Mesodermal cell (in vitro differentiated cells): ENCODE results near the gene KLHL26.

Source experiments
- H3K27ac ChIP-seq: 2 replicates; pipeline ENCODE4 v1.7.0; 2013; ENCODE audit warnings: mild to moderate bottlenecking, low read depth, low read length, moderate library complexity; ENCODE audit not compliant: severe bottlenecking
- H3K36me3 ChIP-seq: 2 replicates; pipeline ENCODE4 v1.7.1; 2013; ENCODE audit warnings: mild to moderate bottlenecking, low read length, moderate library complexity; ENCODE audit not compliant: control insufficient read depth, insufficient read depth
- H3K4me1 ChIP-seq: one replicate; pipeline ENCODE4 v1.7.1; 2013; ENCODE audit warnings: mild to moderate bottlenecking, low read length; ENCODE audit not compliant: insufficient read depth, control insufficient read depth, poor library complexity, severe bottlenecking
- H3K4me3 ChIP-seq: 2 replicates; pipeline ENCODE4 v1.7.0; 2013; ENCODE audit warnings: low read length, control low read depth, mild to moderate bottlenecking; ENCODE audit not compliant: insufficient read depth, poor library complexity, severe bottlenecking; ENCODE audit errors: extremely low read depth
- H3K9me3 ChIP-seq: 2 replicates; pipeline ENCODE4 v1.7.1; 2013; ENCODE audit warnings: mild to moderate bottlenecking, low read length, moderate library complexity; ENCODE audit not compliant: control insufficient read depth
- WGBS, 2 experiments: methylation state at CpG; one replicate each; pipeline ENCODE4 v1.1.5; 2013; ENCODE audit warnings: missing lambda C conversion rate in 2 of 2; ENCODE audit not compliant: insufficient coverage in 2 of 2; 5-methylcytosine and 5-hydroxymethylcytosine counted together

KLHL26 gene

GRCh38 chr19:18650021-18650390 lies 13.2 kb downstream of the KLHL26 start:
- H3K4me3 ChIP-seq = no peak overlapping the region

GRCh38 chr19:18650468-18651041 lies 13.7 kb downstream of the KLHL26 start:
- peaks cover 42% of the 10 kb centered on the region for H3K4me1 ChIP-seq
- no peaks in the 10 kb centered on the region for H3K36me3 ChIP-seq

More at GRCh38 chr19:18650021-18650390, 13.2 kb downstream of the KLHL26 start:
- Histone ChIP-seq H3K4me1 (peaks cover 43% of the 10 kb centered on the region), H3K9me3 (no peaks in the 10 kb centered on the region), H3K36me3 (no peaks in the 10 kb centered on the region), H3K27ac (peak overlapping the region; percentile 94)
- 23 to 26% methylated on average over 16 to 17 of the region's 17 CpGs for WGBS, 2 experiments

GRCh38 chr19:18651300-18651699 lies 14.5 kb downstream of the KLHL26 start:
- peak overlapping the region; percentile 94 for H3K27ac ChIP-seq
- 100% methylated on average over 1 of the region's 1 CpG for WGBS, 2 experiments
- peaks cover 42% of the 10 kb centered on the region for H3K4me1 ChIP-seq

More at GRCh38 chr19:18650468-18651041, 13.7 kb downstream of the KLHL26 start:
- WGBS, 2 experiments = 46% methylated on average over 34 of the region's 34 CpGs
- Histone ChIP-seq H3K4me3 (no peak overlapping the region), H3K27ac (peak overlapping the region; percentile 94), H3K9me3 (no peaks in the 10 kb centered on the region)

GRCh38 chr19:18651733-18652132 lies 14.9 kb downstream of the KLHL26 start:
- Histone ChIP-seq H3K4me1 (peaks cover 43% of the 10 kb centered on the region), H3K36me3 (no peaks in the 10 kb centered on the region), H3K27ac (no peak overlapping the region), H3K4me3 (no peak overlapping the region), H3K9me3 (no peaks in the 10 kb centered on the region)
- WGBS, 2 experiments = 80% methylated on average over 6 of the region's 6 CpGs

More at GRCh38 chr19:18651300-18651699, 14.5 kb downstream of the KLHL26 start:
- Histone ChIP-seq H3K36me3 (no peaks in the 10 kb centered on the region), H3K4me3 (no peak overlapping the region), H3K9me3 (no peaks in the 10 kb centered on the region)

- Histone ChIP-seq H3K36me3 (no peaks in the 10 kb centered on the region), H3K27ac (no peak overlapping the region), H3K9me3 (no peaks in the 10 kb centered on the region), H3K4me3 (no peak overlapping the region), H3K4me1 (peaks cover 45% of the 10 kb centered on the region)
- 89 to 100% methylated on average over 1 of the region's 1 CpG for WGBS, 2 experiments
These were observed 17.0 kb downstream of the KLHL26 start for GRCh38 chr19:18653853-18654252.

- 94 to 99% methylated on average over 7 of the region's 7 CpGs for WGBS, 2 experiments
- no peak overlapping the region for H3K27ac ChIP-seq
- H3K4me3 ChIP-seq = no peak overlapping the region
- H3K9me3 ChIP-seq = no peaks in the 10 kb centered on the region
- no peaks in the 10 kb centered on the region for H3K36me3 ChIP-seq
- H3K4me1 ChIP-seq = peaks cover 45% of the 10 kb centered on the region
These were observed 17.6 kb downstream of the KLHL26 start for GRCh38 chr19:18654469-18654868.

- H3K4me1 ChIP-seq = peaks cover 47% of the 10 kb centered on the region
- WGBS, 2 experiments = 92 to 97% methylated on average over 12 to 13 of the region's 13 CpGs
- H3K27ac ChIP-seq = no peak overlapping the region
- H3K4me3 ChIP-seq = no peak overlapping the region
- H3K36me3 ChIP-seq = no peaks in the 10 kb centered on the region
- H3K9me3 ChIP-seq = no peaks in the 10 kb centered on the region
These were observed 18.5 kb downstream of the KLHL26 start for GRCh38 chr19:18655173-18655844.

- H3K4me1 ChIP-seq = peaks cover 47% of the 10 kb centered on the region
- no peak overlapping the region for H3K27ac ChIP-seq
- no peak overlapping the region for H3K4me3 ChIP-seq
- WGBS, 2 experiments = 87 to 88% methylated on average over 5 to 8 of the region's 19 CpGs
- no peaks in the 10 kb centered on the region for H3K36me3 ChIP-seq
- no peaks in the 10 kb centered on the region for H3K9me3 ChIP-seq
These were observed 19.7 kb downstream of the KLHL26 start for GRCh38 chr19:18656337-18657086.

GRCh38 chr19:18657590-18658365 lies 20.9 kb downstream of the KLHL26 start:
- 59 to 61% methylated on average over 15 to 18 of the region's 20 CpGs for WGBS, 2 experiments
- H3K9me3 ChIP-seq = no peaks in the 10 kb centered on the region
- peaks cover 6% of the 10 kb centered on the region for H3K36me3 ChIP-seq
- H3K4me1 ChIP-seq = peaks cover 51% of the 10 kb centered on the region
- H3K4me3 ChIP-seq = no peak overlapping the region
- peak overlapping the region; percentile 29 for H3K27ac ChIP-seq

- Histone ChIP-seq H3K9me3 (no peaks in the 10 kb centered on the region), H3K4me1 (peaks cover 57% of the 10 kb centered on the region), H3K27ac (no peak overlapping the region), H3K36me3 (peaks cover 6% of the 10 kb centered on the region), H3K4me3 (no peak overlapping the region)
- WGBS, 2 experiments = 88% methylated on average over 4 of the region's 4 CpGs
These were observed 21.6 kb downstream of the KLHL26 start for GRCh38 chr19:18658366-18658855.
